ENCODE measurements around the gene PAIP2.

- no peak for TF ChIP-seq CTCF (IDR thresholded peaks at IDR 0.05; ENCODE audit: low read depth, low read length)
- no peak for TF ChIP-seq POLR2A (IDR thresholded peaks at IDR 0.05; ENCODE audit: extremely low read depth, insufficient read length)
- no peak for TF ChIP-seq MAX (IDR thresholded peaks at IDR 0.05; ENCODE audit: low read depth, low read length)
Observed at GRCh38 chr5:139384591-139385051, 43.0 kb downstream of the PAIP2 start.
